SJSA1 (cell line): Measurements from ENCODE around the gene PAQR4. TPM values are rescaled to one million over a fixed set of nuclear protein-coding genes. Genes with fewer than 3 reads are reported as not detected.

ENCODE experiments used
- DNase-seq, 2 experiments: peaks; one replicate each; pipeline ENCODE4 v3.0.0-alpha.2; 2015 to 2020; ENCODE audit warnings: low spot score in 2 of 2, low read depth in 1 of 2
- H3K27ac ChIP-seq: fragments of 250-450 bp; sonication (Bioruptor Pico); 2 replicates; pipeline ENCODE4 v1.5.1; 2020; ENCODE audit warnings: mild to moderate bottlenecking, moderate library complexity
- H3K27me3 ChIP-seq: fragments of 250-450 bp; sonication (Bioruptor Pico); replicated peaks from 2 replicates; pipeline ENCODE4 v1.5.1; 2020; ENCODE audit warnings: mild to moderate bottlenecking, moderate library complexity
- H3K36me3 ChIP-seq: fragments of 250-450 bp; sonication (Bioruptor Pico); 2 replicates; pipeline ENCODE4 v1.5.1; 2020; ENCODE audit warnings: mild to moderate bottlenecking
- H3K4me1 ChIP-seq: fragments of 250-450 bp; sonication (Bioruptor Pico); replicated peaks from 2 replicates; pipeline ENCODE4 v1.6.1; 2021; ENCODE audit warnings: mild to moderate bottlenecking
- H3K4me3 ChIP-seq: fragments of 250-450 bp; sonication (Bioruptor Pico); 2 replicates; pipeline ENCODE4 v1.5.1; 2020; ENCODE audit warnings: mild to moderate bottlenecking
- H3K9me3 ChIP-seq: fragments of 250-450 bp; sonication (Bioruptor Pico); replicated peaks from 2 replicates; pipeline ENCODE4 v1.5.1; 2020; ENCODE audit warnings: mild to moderate bottlenecking
- total RNA-seq: library from RNA; depleted of rRNA; stranded (reverse); fragments of >200 nt; shearing (Covaris generic); gene quantifications from 2 replicates; pipeline ENCODE4 v1.2.3, GENCODE V29; 2014

PAQR4 gene
- total RNA-seq, 1 experiment from 2014 or later, result 29.9 TPM

DNA sequence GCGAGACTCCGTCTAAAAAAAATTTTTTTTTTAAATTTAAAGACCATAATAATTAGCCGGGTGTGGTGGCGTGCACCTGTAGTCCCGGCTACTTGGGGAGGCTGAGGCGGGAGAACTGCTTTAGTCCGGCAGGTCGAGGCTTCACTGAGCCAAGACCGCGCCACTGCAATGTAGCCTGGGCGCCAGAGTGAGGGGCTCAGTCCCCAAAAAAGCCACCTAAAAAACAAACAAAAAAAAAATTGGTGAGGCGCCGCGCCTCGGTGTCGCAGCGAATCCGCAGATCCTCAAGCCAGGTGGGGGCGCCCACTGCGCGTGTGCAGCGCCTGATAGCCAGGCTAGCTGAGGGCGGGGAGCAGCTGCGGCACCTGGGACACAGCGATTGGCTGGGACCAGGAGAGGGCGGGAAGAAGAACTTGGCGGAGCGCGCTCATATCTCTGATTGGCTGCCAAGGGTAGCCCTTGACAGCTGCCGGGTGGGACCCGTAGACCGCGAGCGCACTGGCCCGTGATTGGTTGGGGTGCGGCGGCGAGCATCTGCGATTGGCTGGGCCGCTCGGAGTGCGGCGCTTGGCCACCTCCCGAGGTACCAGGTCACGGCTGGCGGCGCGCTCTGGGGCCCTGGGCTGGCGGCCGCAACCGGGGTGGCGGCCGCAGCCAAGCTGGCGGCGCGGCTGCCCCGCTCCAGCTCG lies 34.6 kb downstream of the PAQR4 start:
- Histone ChIP-seq H3K36me3 (no peaks in the 10 kb centered on the region), H3K4me3 (no peak overlapping the region; the same call in 1 of the 2 replicates), H3K4me1 (no peaks in the 10 kb centered on the region), H3K9me3 (no peaks in the 10 kb centered on the region), H3K27me3 (peaks cover 79% of the 10 kb centered on the region), H3K27ac (no peak overlapping the region)
- DNase-seq, result peak; percentile 94 to 97

DNA sequence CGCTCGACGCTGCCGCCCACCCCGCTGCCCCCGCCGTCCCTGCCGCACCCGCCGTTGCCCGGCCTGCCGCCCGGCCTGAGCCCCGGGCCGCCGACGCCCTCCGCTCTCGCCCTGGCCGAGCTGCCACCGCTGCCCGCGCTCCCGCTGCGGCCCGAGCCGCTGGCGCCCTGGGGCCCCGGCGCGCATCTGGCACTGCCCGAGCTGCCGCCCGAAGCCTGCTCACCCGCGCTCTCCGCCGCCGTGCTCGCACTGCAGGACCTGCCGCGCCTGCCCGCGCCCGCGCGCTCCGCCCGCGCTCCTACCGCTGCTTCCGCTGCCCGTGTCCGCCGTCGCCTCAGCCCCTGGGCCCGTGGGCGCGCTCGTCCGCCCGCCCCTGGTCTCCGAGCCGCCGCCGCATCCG lies 35.2 kb downstream of the PAQR4 start:
- no peak overlapping the region for H3K27ac ChIP-seq
- no peak for DNase-seq
- no peak overlapping the region; the same call in 1 of the 2 replicates for H3K4me3 ChIP-seq
- H3K4me1 ChIP-seq, result no peaks in the 10 kb centered on the region
- peaks cover 80% of the 10 kb centered on the region for H3K27me3 ChIP-seq
- H3K36me3 ChIP-seq, result no peaks in the 10 kb centered on the region
- H3K9me3 ChIP-seq, result no peaks in the 10 kb centered on the region

DNA sequence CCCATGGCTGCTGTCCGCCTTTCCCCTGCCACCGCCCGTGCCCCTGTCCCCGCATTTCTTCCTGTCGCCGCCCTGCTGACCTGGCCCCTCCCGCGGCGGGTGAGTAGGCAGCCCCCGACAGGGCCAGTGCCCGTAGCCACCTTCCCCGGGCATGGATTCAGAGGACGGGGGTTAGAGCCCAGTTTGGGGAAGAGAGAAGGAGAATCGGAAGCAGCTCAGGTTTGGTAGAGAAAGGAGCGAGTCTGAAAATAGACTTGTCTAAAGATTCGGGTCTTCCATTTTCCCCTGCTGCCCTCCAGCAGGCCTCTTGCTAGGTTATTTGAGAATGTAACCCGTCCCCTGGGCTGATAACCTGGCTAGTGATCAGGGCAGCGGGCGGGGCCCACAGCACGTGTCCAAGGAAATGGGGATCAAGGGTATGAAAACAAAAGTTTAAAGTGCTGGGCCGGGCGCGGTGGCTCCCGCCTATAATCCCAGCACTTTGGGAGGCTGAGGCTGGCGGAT lies 35.7 kb downstream of the PAQR4 start:
- Histone ChIP-seq H3K27me3 (peaks cover 82% of the 10 kb centered on the region), H3K36me3 (no peaks in the 10 kb centered on the region), H3K27ac (no peak overlapping the region), H3K9me3 (no peaks in the 10 kb centered on the region), H3K4me1 (no peaks in the 10 kb centered on the region), H3K4me3 (no peak overlapping the region)
- no peak for DNase-seq

DNA sequence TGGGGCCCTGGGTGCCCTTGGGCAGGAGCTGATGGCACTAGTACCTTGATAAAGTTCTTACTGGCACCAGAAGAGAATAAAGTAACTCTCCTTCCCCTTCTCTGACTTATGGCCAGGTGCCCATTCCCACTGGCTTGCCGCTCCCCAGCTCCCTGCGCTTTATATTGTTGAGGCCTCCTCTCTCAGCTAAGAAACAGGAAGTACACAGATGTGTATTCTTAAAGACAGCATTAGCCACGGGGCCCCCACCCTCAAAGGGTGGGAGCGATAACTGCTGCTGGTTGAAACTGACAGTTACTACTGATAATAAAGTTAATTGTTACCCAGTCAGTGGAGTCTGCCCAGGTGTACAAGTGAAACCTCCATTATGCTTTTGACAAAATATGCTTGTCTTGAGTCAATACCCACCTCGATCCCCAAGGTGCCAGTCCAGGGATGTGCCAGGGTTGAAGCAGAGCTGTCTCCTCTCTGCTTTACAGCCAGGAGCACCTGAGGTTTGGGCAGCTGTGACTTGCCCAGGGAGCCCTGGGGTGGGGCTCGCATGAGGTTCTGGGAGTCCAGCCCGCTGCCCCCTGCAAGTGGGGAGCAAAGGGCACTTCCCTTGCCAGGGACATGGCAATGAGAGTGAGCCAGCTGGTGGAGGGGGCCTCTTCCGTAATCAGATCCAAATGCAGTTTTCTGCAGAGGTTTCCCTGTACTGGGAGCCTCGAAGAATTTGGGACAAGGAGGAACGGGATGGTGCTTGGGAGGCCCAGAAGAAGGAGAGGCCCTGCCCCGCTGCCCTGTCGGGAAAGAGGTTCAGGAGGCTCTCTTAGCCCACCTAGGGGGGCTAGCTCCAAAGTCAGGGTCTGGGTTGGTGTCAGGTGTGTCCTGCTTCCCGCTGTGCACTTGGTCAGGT lies 38.2 kb downstream of the PAQR4 start:
- H3K4me1 ChIP-seq, result no peaks in the 10 kb centered on the region
- peaks cover 75% of the 10 kb centered on the region for H3K27me3 ChIP-seq

DNA sequence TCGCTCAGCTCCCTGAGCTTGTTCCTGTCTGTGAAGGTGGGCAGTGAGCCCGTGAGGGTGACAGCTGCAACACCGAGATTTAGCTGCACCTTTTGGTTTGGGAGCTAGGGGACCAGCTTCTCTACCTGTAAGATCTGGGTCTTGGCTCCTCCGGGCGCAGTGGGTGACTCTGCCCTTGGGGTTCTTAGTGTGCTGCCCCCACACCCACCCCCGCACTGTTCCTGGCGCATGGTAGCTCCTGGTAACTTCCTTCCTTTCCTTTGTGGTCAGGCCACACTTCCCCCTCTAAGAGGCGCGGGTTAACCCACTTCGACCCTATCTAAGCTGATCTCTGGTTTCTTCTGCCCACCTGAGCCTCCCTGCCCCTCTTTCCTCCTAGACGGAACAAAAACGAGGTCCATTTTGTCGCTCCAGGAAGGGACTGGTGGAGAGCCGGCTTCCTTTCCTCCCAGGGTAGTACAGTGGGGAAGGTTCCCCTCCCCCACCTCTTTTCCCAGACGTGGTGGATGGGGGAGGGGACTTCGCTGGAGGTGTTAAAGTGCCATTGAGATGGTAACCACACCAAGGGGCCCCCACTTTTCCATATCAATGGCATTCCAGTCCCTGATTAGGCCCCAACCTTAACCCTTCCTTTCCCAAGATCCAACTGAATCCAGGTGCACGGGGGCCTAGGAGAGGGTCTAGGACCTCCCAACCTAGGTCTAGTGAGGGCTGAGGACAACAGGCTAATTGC lies 39.0 kb downstream of the PAQR4 start:
- Histone ChIP-seq H3K27ac (no peak overlapping the region), H3K27me3 (peaks cover 76% of the 10 kb centered on the region), H3K4me3 (no peak overlapping the region), H3K36me3 (no peaks in the 10 kb centered on the region), H3K4me1 (no peaks in the 10 kb centered on the region; the same call in 1 of the 2 replicates), H3K9me3 (no peaks in the 10 kb centered on the region)
- no peak for DNase-seq

More for the DNA sequence above, 38.2 kb downstream of the PAQR4 start:
- Histone ChIP-seq H3K4me3 (no peak overlapping the region), H3K36me3 (no peaks in the 10 kb centered on the region), H3K9me3 (no peaks in the 10 kb centered on the region), H3K27ac (no peak overlapping the region)
- no peak for DNase-seq

DNA sequence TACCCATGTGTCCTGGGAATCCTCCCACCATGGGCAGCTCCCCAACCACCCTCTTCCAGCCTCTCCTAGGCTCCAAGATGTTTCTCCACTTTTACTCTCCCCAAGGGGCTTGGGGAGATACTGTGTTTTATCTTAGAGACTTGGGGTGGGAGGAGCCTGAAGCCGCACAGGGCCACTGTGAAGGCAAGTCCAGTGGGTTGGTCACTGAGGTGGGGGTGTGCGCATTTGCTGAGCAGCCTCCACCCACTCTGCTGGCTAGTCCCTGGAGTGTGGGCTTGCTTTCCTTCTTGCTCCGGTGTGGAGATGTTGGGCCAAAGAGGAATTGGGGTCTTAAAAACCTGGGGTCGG lies 39.5 kb downstream of the PAQR4 start:
- no peak overlapping the region for H3K4me3 ChIP-seq
- H3K27me3 ChIP-seq, result peaks cover 82% of the 10 kb centered on the region
- no peak for DNase-seq
- H3K36me3 ChIP-seq, result no peaks in the 10 kb centered on the region
- H3K27ac ChIP-seq, result no peak overlapping the region
- H3K9me3 ChIP-seq, result no peaks in the 10 kb centered on the region
- H3K4me1 ChIP-seq, result no peaks in the 10 kb centered on the region; the same call in 1 of the 2 replicates

DNA sequence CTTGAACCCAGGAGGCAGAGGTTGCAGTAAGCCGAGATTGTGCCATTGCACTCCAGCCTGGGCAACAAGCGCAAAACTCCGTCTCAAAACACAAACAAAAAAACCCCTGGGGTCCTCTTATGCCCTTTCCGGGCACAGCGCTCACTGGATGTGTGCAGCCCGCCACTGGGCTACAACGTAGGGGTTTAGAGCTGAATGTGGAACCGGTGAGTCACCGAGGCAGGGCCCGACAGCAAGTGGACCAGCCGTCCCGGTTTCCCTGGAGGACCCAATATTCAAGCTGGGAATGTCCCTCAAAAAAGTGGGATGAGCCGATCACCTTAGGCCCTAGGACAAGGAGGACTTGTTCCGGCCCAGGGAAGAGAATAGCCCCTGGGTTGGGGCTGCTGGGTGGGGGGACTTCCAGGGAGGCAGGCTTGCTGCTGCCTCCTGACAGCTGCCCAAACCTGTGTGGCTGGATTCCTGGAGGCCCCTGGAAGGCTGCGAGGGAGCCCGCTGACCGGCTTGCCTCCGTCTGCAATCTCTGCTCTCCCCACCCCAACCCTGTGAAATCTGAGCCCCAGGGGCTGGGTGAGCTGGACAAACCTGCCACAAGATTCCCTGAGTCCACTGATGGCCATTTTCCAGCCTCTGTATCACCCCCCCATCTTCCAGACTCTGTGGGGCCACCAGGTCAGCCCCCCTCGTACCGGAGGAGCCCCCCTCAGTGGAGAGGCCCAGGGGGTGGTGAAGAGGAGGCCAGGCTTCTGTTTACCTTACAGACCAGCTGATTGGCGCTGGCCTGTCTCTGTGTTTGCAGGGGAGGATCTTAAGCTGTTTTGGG lies 40.6 kb downstream of the PAQR4 start:
- Histone ChIP-seq H3K4me1 (no peaks in the 10 kb centered on the region; the same call in 1 of the 2 replicates), H3K36me3 (no peaks in the 10 kb centered on the region), H3K9me3 (no peaks in the 10 kb centered on the region), H3K4me3 (no peak overlapping the region), H3K27me3 (peaks cover 89% of the 10 kb centered on the region), H3K27ac (no peak overlapping the region)
- no peak for DNase-seq

DNA sequence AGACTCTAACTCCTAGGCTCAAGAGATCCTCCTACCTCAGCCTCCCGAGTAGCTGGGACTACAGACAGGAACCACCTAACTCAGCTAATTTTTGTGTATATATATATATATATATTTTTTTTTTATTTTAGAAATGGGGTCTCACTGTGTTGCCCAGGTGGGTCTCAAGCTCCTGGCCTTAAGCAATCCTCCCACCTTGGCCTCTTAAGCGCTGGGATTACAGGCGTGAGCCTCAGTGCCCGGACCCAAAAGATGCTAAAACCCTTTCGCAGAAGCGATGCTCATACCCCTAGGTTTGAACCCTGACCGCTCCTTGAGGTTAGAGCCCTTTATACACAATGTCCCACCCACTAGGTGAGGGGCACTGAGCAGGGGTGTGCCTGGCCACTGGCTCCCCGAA lies 41.4 kb downstream of the PAQR4 start:
- H3K27me3 ChIP-seq, result peaks cover 82% of the 10 kb centered on the region

DNA sequence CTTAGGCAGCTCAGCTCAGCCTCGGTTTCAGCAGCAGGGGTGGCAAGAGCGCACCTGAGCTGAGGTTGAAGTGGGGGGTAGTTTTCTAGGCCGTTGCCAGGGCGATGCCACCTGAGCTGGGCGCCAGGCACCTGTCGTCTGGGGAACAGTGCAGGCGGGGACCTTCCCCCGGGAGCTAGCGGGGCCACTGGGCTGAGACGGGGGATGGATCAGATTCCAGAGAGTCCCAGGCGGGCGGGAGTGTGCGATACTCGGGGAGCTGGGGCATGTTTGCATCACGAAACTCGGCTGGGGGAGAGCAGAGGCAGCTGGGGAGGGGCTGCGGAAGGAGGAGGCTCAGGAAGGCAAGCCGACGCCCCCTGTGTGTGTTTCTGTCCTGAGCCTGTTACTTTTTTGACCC lies 43.1 kb downstream of the PAQR4 start:
- Histone ChIP-seq H3K4me1 (no peaks in the 10 kb centered on the region; the same call in 1 of the 2 replicates), H3K27me3 (peaks cover 65% of the 10 kb centered on the region), H3K9me3 (no peaks in the 10 kb centered on the region), H3K4me3 (no peak overlapping the region), H3K36me3 (no peaks in the 10 kb centered on the region), H3K27ac (no peak overlapping the region)
- DNase-seq, result no peak

More for the DNA sequence above, 41.4 kb downstream of the PAQR4 start:
- H3K27ac ChIP-seq, result no peak overlapping the region
- H3K4me3 ChIP-seq, result no peak overlapping the region
- H3K9me3 ChIP-seq, result no peaks in the 10 kb centered on the region
- no peaks in the 10 kb centered on the region for H3K36me3 ChIP-seq
- no peak for DNase-seq
- H3K4me1 ChIP-seq, result no peaks in the 10 kb centered on the region; the same call in 1 of the 2 replicates

DNA sequence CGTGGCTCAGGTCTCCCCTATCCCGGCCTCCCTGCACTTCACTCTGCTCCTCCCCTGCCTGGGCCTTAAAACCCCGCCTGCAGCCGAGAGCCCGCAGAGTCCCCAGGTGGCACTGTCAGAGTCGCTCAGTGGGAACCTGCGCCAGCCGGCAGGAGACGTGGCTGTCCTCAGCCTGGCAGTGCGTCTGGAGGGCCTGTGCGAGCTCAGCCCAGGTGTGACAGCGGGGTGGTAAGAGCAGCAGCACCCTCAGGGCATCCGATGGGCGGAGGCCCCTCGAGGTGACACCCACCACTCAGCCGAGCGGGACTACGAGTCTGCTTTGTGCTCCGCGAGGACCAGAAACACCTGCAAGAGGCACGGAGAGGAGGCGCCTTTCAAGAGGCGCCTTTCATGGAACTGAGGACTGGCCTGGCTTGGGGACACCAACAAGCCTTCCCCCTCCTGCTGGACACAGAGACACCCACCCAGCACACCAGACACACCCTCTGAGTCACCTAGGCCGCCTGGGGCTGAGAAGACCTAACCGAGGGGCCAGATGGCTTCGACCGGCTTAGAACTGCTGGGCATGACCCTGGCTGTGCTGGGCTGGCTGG lies 43.8 kb downstream of the PAQR4 start, which contains the start of gene CLDN9:
TSS of gene CLDN9 (plus strand) at position 96 of the 593 bp plus-strand sequence. CDS start at position 536, 440 bp downstream.
- no peaks in the 10 kb centered on the region; the same call in 1 of the 2 replicates for H3K4me1 ChIP-seq
- H3K36me3 ChIP-seq, result no peaks in the 10 kb centered on the region
- DNase-seq, result no peak
- H3K27ac ChIP-seq, result no peak within 1 kb of the TSS
- H3K4me3 ChIP-seq, result no peak within 1 kb of the TSS
- H3K27me3 ChIP-seq, result peaks cover 58% of the 10 kb centered on the region
- H3K9me3 ChIP-seq, result no peaks in the 10 kb centered on the region

DNA sequence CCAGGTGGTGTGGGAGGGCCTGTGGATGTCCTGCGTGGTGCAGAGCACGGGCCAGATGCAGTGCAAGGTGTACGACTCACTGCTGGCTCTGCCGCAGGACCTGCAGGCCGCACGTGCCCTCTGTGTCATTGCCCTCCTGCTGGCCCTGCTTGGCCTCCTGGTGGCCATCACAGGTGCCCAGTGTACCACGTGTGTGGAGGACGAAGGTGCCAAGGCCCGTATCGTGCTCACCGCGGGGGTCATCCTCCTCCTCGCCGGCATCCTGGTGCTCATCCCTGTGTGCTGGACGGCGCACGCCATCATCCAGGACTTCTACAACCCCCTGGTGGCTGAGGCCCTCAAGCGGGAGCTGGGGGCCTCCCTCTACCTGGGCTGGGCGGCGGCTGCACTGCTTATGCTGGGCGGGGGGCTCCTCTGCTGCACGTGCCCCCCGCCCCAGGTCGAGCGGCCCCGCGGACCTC lies 44.4 kb downstream of the PAQR4 start:
- Histone ChIP-seq H3K27ac (no peak overlapping the region), H3K4me1 (no peaks in the 10 kb centered on the region; the same call in 1 of the 2 replicates), H3K4me3 (no peak overlapping the region), H3K27me3 (peaks cover 52% of the 10 kb centered on the region), H3K9me3 (no peaks in the 10 kb centered on the region), H3K36me3 (no peaks in the 10 kb centered on the region)
- DNase-seq, result no peak

DNA sequence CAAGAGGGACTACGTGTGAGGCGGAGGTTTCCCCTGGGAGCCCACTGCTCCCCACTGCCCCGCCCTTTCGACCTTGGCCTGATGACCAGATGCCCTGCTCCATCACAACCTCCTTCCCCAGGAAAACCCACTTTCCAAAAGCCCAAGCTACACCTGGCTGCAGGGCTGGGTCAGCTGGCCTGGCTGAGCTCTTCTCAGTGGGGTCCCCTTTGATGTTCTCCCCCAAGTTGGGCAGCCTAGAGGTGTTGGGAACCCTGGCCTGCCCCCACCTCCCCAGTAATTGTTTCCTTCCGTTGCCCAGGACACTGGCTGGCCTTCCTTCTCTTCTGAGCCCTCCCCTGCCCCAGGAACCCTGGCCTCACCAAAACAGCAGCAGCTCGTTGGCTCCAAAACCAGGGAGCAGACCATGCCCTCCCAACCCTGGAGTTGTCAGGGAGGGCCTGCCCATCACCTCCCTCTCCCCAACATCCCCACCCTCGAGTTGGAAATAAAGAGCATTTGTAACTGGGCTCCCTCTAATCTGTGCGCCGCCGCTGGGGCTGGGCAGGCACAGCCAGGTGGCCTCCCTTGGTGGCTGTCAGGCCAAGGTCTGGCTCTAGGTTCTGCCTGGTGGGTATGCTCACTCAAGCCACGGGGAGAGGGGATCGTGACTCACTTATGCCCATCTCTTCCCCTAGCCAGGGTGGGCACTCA lies 45.0 kb downstream of the PAQR4 start:
- H3K4me1 ChIP-seq, result no peaks in the 10 kb centered on the region; the same call in 1 of the 2 replicates
- no peaks in the 10 kb centered on the region for H3K9me3 ChIP-seq
- H3K27me3 ChIP-seq, result peaks cover 46% of the 10 kb centered on the region
- H3K4me3 ChIP-seq, result no peak overlapping the region
- no peaks in the 10 kb centered on the region for H3K36me3 ChIP-seq
- DNase-seq, result no peak
- H3K27ac ChIP-seq, result no peak overlapping the region
